ENCODE results near the gene SPEF2. TPM values are rescaled to one million over a fixed set of nuclear protein-coding genes. Genes with fewer than 3 reads are reported as not detected.

SPEF2 gene
- polyA plus RNA-seq, 1 donor (not counting 4 experiments of a cell fraction or from before 2014, with no cell fraction given): 1.6 TPM

DNA sequence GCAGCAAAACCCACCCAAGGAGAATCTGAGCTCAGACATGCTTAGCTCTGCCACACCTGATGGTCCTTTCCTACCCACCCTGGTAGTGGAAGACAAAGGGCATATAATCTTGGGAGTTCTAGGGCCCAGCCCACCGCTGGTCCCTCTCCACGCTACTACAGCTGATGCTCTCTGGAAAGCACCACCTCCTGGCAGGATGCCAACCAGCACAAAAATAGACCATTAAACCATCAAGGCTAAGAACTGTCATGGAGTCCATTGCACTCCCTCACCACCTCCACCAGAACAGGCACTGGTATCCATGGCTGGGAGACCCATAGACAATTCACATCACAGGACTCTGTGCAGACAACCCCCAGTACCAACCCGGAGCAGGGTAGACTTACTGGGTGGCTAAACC lies 128.0 kb downstream of the SPEF2 start:
- H3K4me1 ChIP-seq (ENCODE audit: control insufficient read depth, extremely low read depth, insufficient read depth, low read length): no peaks in the 10 kb centered on the region
- FAIRE-seq: no peak
- no peaks in the 10 kb centered on the region for H3K9me1 ChIP-seq (ENCODE audit: control insufficient read depth, extremely low read depth, insufficient read depth, low read length)
- dilution Hi-C loops (cut with MboI; ENCODE audit: extremely low pct_ligation_motif_present, low sequenced_read_pairs): no loop called here
- H3K79me2 ChIP-seq (ENCODE audit: control insufficient read depth, insufficient read depth, low read length): no peaks in the 10 kb centered on the region
- H3K27ac ChIP-seq (ENCODE audit: control insufficient read depth, insufficient read depth, low read length): no peak overlapping the region
- no peaks in the 10 kb centered on the region for H3K36me3 ChIP-seq (ENCODE audit: control insufficient read depth in 2 of 2, extremely low read depth in 1 of 2, insufficient read depth in 2 of 2, low read length in 2 of 2)
- no peaks in the 10 kb centered on the region for H3K27me3 ChIP-seq (ENCODE audit: control insufficient read depth, extremely low read depth, insufficient read depth, low read length)
- no peak for TF ChIP-seq EZH2 (IDR thresholded peaks at IDR 0.05; ENCODE audit: low read length)
- TF ChIP-seq, protein P1, sequence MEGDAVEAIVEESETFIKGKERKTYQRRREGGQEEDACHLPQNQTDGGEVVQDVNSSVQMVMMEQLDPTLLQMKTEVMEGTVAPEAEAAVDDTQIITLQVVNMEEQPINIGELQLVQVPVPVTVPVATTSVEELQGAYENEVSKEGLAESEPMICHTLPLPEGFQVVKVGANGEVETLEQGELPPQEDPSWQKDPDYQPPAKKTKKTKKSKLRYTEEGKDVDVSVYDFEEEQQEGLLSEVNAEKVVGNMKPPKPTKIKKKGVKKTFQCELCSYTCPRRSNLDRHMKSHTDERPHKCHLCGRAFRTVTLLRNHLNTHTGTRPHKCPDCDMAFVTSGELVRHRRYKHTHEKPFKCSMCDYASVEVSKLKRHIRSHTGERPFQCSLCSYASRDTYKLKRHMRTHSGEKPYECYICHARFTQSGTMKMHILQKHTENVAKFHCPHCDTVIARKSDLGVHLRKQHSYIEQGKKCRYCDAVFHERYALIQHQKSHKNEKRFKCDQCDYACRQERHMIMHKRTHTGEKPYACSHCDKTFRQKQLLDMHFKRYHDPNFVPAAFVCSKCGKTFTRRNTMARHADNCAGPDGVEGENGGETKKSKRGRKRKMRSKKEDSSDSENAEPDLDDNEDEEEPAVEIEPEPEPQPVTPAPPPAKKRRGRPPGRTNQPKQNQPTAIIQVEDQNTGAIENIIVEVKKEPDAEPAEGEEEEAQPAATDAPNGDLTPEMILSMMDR (optimal IDR thresholded peaks at IDR 0.05 in 1 of 3, IDR thresholded peaks at IDR 0.05 in 1 of 3, conservative IDR thresholded peaks at IDR 0.05 in 1 of 3; ENCODE audit: extremely low read depth in 1 of 3, insufficient read depth in 2 of 3, low read length in 3 of 3): no peak
- no peaks in the 10 kb centered on the region for H4K20me1 ChIP-seq (ENCODE audit: control insufficient read depth, extremely low read depth, insufficient read depth, low read length)
- H3K4me3 ChIP-seq (ENCODE audit: control insufficient read depth in 2 of 3, extremely low read depth in 1 of 3, insufficient read depth in 2 of 3, low read depth in 1 of 3, low read length in 3 of 3): no peak overlapping the region
- DNase-seq (ENCODE audit: low read depth, low spot score): no peak
- no peak overlapping the region for H3K9ac ChIP-seq (ENCODE audit: control insufficient read depth, extremely low read depth, insufficient read depth, low read length)
- H3K4me2 ChIP-seq (ENCODE audit: control insufficient read depth, extremely low read depth, insufficient read depth, low read depth, low read length): no peak overlapping the region
- H2AFZ ChIP-seq (ENCODE audit: control insufficient read depth, low read length): no peak overlapping the region
- H3K9me3 ChIP-seq (ENCODE audit: control insufficient read depth, low read depth, low read length): no peaks in the 10 kb centered on the region

DNA sequence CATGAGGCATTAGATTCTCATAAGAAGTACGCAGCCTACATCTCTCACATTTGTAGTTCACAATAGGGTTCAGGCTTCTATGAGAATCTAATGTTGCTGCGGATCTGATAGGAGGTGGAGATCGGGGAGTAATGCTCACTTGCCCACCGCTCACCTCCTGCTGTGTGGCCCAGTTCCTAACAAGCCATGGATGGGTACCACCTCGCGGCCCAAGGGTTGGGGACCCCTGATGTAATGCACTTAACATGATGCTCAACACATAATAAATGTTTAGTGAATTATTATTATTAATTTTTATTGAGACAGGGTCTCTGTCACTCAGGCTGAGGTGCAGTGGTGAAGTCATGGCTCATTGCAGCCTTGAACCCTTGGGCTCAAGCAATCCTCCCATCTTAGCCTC lies 134.3 kb downstream of the SPEF2 start:
- dilution Hi-C loops (cut with MboI; ENCODE audit: extremely low pct_ligation_motif_present, low sequenced_read_pairs): no loop called here
- no peak overlapping the region for H3K4me3 ChIP-seq (ENCODE audit: control insufficient read depth in 2 of 3, extremely low read depth in 1 of 3, insufficient read depth in 2 of 3, low read depth in 1 of 3, low read length in 3 of 3)
- H3K9me3 ChIP-seq (ENCODE audit: control insufficient read depth, low read depth, low read length): no peaks in the 10 kb centered on the region
- H3K9me1 ChIP-seq (ENCODE audit: control insufficient read depth, extremely low read depth, insufficient read depth, low read length): no peaks in the 10 kb centered on the region
- no peaks in the 10 kb centered on the region for H3K79me2 ChIP-seq (ENCODE audit: control insufficient read depth, insufficient read depth, low read length)
- no peak for TF ChIP-seq EZH2 (IDR thresholded peaks at IDR 0.05; ENCODE audit: low read length)
- TF ChIP-seq, protein P1 (optimal IDR thresholded peaks at IDR 0.05 in 1 of 3, IDR thresholded peaks at IDR 0.05 in 1 of 3, conservative IDR thresholded peaks at IDR 0.05 in 1 of 3; ENCODE audit: extremely low read depth in 1 of 3, insufficient read depth in 2 of 3, low read length in 3 of 3): no peak
- no peak overlapping the region for H3K9ac ChIP-seq (ENCODE audit: control insufficient read depth, extremely low read depth, insufficient read depth, low read length)
- no peak overlapping the region for H3K27ac ChIP-seq (ENCODE audit: control insufficient read depth, insufficient read depth, low read length)
- no peaks in the 10 kb centered on the region for H4K20me1 ChIP-seq (ENCODE audit: control insufficient read depth, extremely low read depth, insufficient read depth, low read length)
- DNase-seq (ENCODE audit: low read depth, low spot score): no peak
- no peak for FAIRE-seq
- H3K4me1 ChIP-seq (ENCODE audit: control insufficient read depth, extremely low read depth, insufficient read depth, low read length): no peaks in the 10 kb centered on the region
- no peaks in the 10 kb centered on the region for H3K36me3 ChIP-seq (ENCODE audit: control insufficient read depth in 2 of 2, extremely low read depth in 1 of 2, insufficient read depth in 2 of 2, low read length in 2 of 2)
- H3K27me3 ChIP-seq (ENCODE audit: control insufficient read depth, extremely low read depth, insufficient read depth, low read length): no peaks in the 10 kb centered on the region
- H2AFZ ChIP-seq (ENCODE audit: control insufficient read depth, low read length): no peak overlapping the region
- no peak overlapping the region for H3K4me2 ChIP-seq (ENCODE audit: control insufficient read depth, extremely low read depth, insufficient read depth, low read depth, low read length)
